22Rv1 (cell line): Measurements from ENCODE around the gene MARCHF7.
"Not testable (repeated sequence)": the region's sequence is repeated elsewhere in the genome, so short reads cannot be mapped to it uniquely, and the experiment has no call there.

Source experiments
- H3K27ac ChIP-seq: fragments of 450-650 bp; 2 replicates; pipeline ENCODE4 v1.5.1; 2017
- ZFX ChIP-seq: fragments of 450-650 bp; IDR thresholded peaks from 2 replicates; pipeline ENCODE4 v1.6.1; 2017; ENCODE audit warnings: antibody characterized with exemption, borderline replicate concordance
- TF ChIP-seq, protein P1 (sequence below): fragments of 450-650 bp; IDR thresholded peaks from 2 replicates; pipeline ENCODE4 v1.5.1; 2017; ENCODE audit warnings: mild to moderate bottlenecking

Gene MARCHF7

DNA sequence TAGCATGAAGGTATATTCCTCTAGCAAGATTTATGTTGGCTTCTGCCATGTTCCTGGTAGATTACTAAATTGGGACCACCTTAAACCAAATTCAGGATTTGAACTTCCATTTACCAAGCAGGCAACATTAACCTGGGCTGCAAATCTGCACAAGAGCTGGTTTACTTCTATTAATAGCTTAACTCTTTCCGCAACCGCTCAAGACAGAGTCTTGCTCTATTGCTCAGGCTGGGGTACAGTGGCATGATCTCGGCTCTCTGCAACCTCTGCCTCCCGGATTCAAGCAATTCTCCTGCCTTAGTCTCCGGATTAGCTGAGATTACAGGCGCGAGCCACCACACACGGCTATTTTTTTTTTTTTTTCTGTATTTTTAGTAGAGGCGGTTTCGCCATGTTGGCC lies 8.4 kb downstream of the MARCHF7 start:
- no peak for TF ChIP-seq ZFX
- TF ChIP-seq, protein P1, sequence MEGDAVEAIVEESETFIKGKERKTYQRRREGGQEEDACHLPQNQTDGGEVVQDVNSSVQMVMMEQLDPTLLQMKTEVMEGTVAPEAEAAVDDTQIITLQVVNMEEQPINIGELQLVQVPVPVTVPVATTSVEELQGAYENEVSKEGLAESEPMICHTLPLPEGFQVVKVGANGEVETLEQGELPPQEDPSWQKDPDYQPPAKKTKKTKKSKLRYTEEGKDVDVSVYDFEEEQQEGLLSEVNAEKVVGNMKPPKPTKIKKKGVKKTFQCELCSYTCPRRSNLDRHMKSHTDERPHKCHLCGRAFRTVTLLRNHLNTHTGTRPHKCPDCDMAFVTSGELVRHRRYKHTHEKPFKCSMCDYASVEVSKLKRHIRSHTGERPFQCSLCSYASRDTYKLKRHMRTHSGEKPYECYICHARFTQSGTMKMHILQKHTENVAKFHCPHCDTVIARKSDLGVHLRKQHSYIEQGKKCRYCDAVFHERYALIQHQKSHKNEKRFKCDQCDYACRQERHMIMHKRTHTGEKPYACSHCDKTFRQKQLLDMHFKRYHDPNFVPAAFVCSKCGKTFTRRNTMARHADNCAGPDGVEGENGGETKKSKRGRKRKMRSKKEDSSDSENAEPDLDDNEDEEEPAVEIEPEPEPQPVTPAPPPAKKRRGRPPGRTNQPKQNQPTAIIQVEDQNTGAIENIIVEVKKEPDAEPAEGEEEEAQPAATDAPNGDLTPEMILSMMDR: no peak
- no peak overlapping the region for H3K27ac ChIP-seq

DNA sequence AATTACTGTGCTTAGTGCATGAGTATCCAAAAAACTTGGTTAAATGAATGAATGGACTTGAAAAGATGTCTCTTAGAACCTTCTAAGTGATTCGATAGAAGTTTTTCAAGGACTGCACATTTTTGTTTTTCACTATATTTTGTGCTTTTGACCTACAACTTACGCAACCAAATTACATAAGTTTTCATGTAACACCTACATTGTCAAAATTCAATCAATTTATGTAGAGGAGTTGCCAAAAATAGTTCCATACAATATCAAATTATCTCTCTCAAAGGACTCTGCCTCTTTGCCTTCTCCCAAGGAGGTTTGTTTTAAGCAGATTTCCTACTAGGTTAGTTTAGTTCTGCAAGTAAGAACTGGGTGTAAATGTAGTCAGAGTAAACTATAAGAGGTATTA lies 10.3 kb downstream of the MARCHF7 start:
- TF ChIP-seq, protein P1: no peak
- no peak for TF ChIP-seq ZFX
- no peak overlapping the region for H3K27ac ChIP-seq

DNA sequence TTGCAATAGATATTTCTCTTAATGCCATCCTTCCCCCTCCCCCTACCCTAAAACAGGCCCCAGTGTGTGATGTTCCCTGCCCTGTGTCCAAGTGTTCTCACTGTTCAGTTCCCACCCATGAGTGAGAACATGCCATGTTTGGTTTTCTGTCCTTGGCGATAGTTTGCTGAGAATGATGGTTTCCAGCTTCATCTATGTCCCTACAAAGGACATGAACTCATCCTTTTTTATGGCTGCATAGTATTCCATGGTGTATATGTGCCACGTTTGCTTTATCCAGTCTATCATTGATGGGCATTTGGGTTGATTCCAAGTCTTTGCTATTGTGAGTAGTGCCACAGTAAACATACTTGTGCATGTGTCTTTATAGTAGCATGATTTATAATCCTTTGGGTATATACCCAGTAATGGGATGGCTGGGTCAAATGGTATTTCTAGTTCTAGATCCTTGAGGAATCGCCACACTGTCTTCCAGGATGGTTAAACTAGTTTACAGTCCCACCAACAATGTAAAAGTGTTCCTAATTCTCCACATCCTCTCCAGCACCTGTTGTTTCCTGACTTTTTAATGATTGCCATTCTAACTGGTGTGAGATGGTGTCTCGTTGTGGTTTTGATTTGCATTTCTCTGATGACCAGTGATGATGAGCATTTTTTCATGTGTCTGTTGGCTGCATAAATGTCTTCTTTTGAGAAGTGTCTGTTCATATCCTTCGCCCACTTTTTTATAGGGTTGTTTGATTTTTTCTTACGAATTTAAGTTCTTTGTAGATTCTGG lies 12.7 kb downstream of the MARCHF7 start:
- not testable (repeated sequence) for H3K27ac ChIP-seq

DNA sequence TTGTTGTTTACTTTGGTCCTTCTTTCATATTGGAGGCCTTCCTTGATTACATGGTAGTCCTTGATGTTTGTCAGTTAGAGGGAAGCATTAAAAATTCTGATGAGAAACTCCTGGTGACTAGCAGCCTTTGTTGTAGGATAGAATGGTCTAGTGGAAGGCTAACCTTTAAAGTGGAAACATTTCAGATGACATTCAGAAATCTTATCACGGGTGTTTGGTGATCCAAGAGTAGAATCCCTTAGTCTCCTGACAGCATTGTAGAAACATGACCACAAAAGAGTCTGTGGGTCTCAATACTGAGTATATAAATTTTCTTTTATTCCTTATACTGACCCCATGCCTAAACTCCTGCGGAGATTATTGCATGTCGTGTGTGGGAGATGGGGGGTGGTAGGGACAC lies 13.4 kb downstream of the MARCHF7 start:
- no peak for TF ChIP-seq ZFX
- TF ChIP-seq, protein P1: no peak
- H3K27ac ChIP-seq: no peak overlapping the region

DNA sequence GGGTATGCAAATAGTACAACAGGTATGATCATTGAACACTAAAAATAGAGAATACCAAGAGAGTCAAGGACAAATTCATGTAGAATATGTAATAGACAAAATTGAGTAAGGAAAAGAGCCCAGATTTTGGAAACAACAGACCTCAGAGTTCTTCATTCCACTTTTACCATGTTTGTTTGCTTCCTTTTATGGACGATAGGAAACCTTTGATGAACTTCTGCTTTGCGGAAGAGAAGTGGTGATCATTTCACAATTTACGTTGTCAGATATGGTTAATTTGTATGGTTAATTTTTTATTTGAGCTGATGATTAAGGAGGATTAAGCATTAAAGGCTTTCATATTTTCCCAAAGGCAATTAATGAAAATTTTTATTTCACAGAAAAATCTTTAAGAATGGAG lies 16.3 kb downstream of the MARCHF7 start:
- H3K27ac ChIP-seq: no peak overlapping the region
- TF ChIP-seq, protein P1: no peak
- TF ChIP-seq ZFX: no peak

DNA sequence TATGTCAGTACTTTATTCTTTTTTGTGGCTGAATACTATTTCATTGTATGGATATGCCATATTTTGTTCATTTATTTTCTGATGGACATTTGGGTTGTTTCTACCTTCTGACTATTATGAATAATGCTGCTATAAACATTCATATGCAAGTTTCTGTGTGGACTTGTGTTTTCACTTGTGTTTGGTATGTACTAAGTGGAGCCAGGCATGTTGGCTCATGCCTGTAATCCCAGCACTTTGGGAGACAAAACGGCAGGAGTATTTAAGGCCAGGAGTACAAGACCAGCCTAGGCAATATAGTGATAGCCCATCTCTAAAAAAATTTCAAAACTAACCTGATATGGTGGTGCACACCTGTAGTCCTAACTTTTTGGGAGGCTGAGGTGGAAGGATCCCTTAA lies 23.3 kb downstream of the MARCHF7 start:
- no peak overlapping the region for H3K27ac ChIP-seq
- no peak for TF ChIP-seq ZFX
- TF ChIP-seq, protein P1: no peak

DNA sequence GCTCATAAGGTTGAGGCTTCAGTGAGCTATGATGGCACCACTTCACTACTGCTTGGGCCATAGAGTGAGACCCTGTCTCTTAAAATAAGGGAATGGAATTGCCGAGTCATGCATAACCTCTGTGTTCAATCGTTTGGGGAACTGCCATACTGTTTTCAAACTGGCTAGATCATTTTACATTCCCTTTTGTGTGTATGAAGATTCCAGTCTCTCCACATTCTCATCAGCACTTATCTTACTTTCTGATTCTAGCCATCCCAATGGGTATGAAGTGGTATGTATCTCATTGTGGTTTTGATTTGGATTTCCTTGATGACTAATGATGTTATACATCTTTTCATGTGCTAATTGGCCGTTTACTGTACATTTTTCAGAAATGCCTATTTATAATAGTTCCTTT lies 23.7 kb downstream of the MARCHF7 start:
- H3K27ac ChIP-seq: no peak overlapping the region
- TF ChIP-seq, protein P1: no peak
- no peak for TF ChIP-seq ZFX
